ENCODE results near the gene YTHDF2. TPM values are rescaled to one million over a fixed set of nuclear protein-coding genes. Genes with fewer than 3 reads are reported as not detected.
"Not testable (repeated sequence)": the region's sequence is repeated elsewhere in the genome, so short reads cannot be mapped to it uniquely, and the experiment has no call there.

Gene YTHDF2
- total and polyA plus RNA-seq, 4 experiments from 2014 or later: 65.1 to 173 (median 100) TPM

DNA sequence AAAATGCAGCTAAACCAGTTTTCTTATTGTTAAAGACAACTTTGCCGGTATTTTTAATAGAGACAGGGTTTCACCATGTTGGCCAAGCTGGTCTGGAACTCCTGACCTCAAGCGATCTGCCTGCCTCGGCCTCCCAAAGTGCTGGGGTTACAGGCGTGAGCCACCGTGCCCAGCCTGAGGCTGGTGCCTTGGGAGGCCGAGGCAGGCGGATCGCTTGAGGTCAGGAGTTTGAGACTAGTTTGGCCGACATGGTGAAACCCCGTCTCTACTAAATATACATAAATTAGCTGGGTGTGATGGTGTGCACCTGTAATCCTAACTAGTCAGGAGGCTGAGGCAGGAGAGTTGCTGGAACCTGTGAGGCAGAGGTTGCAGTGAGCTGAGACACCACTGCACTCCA lies 35.2 kb downstream of the YTHDF2 start:
- H3K4me3 ChIP-seq (ENCODE audit: low read length in 2 of 2); H3K4me1 ChIP-seq (ENCODE audit: insufficient read depth, low read length); CTCF ChIA-PET (ENCODE audit: partially characterized antibody); H3K27me3 Mint-ChIP-seq; H3K4me3 Mint-ChIP-seq; intact Hi-C loops (cut with micrococcal nuclease); H3K9me3 Mint-ChIP-seq; H3K27ac ChIP-seq (ENCODE audit: low read depth, low read length); H3K9me3 ChIP-seq (ENCODE audit: control insufficient read depth in 1 of 2, low read length in 2 of 2); H3K27me3 ChIP-seq (ENCODE audit: insufficient read depth, low read length); DNase-seq: not testable (repeated sequence)
- Mint-ChIP-seq H3K27ac (peak overlapping the region in 1 of 7 donors; percentile 24), H3K4me1 (peaks cover 9 to 13% (median 11%) of the 10 kb centered on the region in 4 donors), H3K36me3 (peaks cover 6 to 29% of the 10 kb centered on the region in 2 donors)
- H3K36me3 ChIP-seq (ENCODE audit: insufficient read depth, low read length): peaks cover 10% of the 10 kb centered on the region
- POLR2A ChIA-PET (ENCODE audit: partially characterized antibody): interaction anchor here (1.2 kb wide), 1 partner anchor 190 kb away, joined by 3 read pairs; no protein-coding TSS in a partner anchor

DNA sequence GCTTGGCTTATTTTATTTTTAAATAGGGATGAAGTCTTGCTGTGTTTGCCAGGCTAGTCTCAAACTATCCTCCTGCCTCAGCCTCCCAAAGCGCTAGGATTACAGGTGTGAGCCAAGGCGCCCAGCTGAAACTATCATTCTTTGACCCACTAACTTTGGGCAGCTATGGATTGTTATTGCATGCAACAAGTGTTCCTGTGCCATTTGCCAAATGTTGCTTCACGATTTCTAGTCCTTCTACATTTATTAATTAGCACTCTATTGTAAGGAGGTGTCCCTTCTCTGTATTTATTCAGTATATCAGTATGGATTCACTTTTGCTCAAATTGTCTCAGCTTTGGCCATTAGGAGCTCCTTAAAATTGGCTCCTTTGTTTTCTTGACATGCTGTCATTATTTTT lies 36.4 kb downstream of the YTHDF2 start:
- no peaks in the 10 kb centered on the region for H3K9me3 Mint-ChIP-seq
- peaks cover 8% of the 10 kb centered on the region for H3K36me3 ChIP-seq (ENCODE audit: insufficient read depth, low read length)
- H3K36me3 Mint-ChIP-seq: peaks cover 6 to 26% of the 10 kb centered on the region in 2 donors
- peaks cover 7 to 13% (median 11%) of the 10 kb centered on the region in 4 donors for H3K4me1 Mint-ChIP-seq
- H3K27me3 Mint-ChIP-seq: no peaks in the 10 kb centered on the region
- H3K4me1 ChIP-seq (ENCODE audit: insufficient read depth, low read length): peaks cover 6% of the 10 kb centered on the region
- no peak overlapping the region for H3K4me3 ChIP-seq (ENCODE audit: low read length in 2 of 2)
- H3K9me3 ChIP-seq (ENCODE audit: control insufficient read depth in 1 of 2, low read length in 2 of 2): no peaks in the 10 kb centered on the region
- ChIA-PET POLR2A (ENCODE audit: partially characterized antibody) (interaction anchor here (1.1 kb wide), 1 partner anchor 125 kb away, joined by 5 read pairs; the partner anchor contains the start of gene RNU11), CTCF (ENCODE audit: partially characterized antibody) (no interaction called here)
- no peak overlapping the region for H3K27ac ChIP-seq (ENCODE audit: low read depth, low read length)
- peak overlapping the region in 1 of 7 donors; percentile 65 for H3K27ac Mint-ChIP-seq
- H3K27me3 ChIP-seq (ENCODE audit: insufficient read depth, low read length): no peaks in the 10 kb centered on the region
- DNase-seq: no peak
- intact Hi-C loops (cut with micrococcal nuclease): no loop called here
- H3K4me3 Mint-ChIP-seq: peak overlapping the region in 1 of 8 donors; percentile 43

DNA sequence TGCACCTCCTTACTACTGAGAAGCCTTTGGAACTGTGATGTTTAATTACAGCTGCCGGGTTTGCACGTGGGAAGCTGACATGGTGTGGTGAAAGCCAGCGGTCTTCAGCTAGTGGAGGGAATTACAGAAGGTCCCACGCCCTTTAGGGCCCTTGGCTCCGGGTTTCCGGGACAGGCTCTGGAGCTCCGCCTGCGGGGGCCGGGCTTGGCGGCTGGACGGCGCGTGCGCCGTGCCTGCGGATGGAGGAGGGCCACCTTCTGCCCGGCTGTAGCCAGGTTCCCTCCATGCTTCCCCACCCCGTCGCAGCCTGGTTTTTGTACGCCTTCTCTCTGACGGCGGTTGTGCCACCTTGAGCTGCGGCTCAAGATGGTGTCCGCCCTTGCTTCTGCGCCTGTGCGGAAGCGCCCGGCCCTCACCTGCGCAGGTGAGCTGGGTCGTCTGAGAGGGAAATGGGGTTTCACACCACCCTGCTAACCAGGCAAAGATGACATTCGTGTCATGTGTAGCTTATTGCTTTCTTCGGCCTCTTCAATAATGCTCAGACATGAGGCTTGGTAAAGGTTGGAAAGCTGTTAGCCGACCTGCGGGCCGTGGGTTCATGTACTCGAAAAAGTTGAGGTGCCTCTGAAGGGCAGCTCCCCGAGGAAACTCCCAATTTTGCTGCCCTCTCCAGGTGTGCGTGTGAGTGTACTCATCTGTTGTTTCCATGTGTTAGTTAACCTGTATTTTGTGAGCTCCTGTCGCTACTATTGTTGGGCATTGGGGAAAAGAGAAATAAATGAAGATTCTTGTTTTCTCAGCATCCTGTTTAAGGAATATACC lies 38.6 kb downstream of the YTHDF2 start:
- intact Hi-C loops (cut with micrococcal nuclease): no loop called here
- no peaks in the 10 kb centered on the region for H3K36me3 ChIP-seq (ENCODE audit: insufficient read depth, low read length)
- ChIA-PET POLR2A (ENCODE audit: partially characterized antibody) (interaction anchor here (0.5 to 2.6 kb wide), 19 partner anchors 8 to 530 kb away, joined by 3 to 22 read pairs (median 6); partner anchors contain the start of genes GMEB1, MED18, RCC1 and RNU11), CTCF (ENCODE audit: partially characterized antibody) (interaction anchor here (0.7 to 2.9 kb wide), 16 partner anchors 9 to 527 kb away, joined by 3 to 40 read pairs (median 4); partner anchors contain the start of genes RNU11, SRSF4, TAF12 and YTHDF2)
- Mint-ChIP-seq H3K27ac (peak overlapping the region; percentile 70 to 93 (median 87)), H3K9me3 (peaks cover 0 to 1% (median 0%) of the 10 kb centered on the region in 8 donors), H3K4me1 (peaks cover 5 to 13% (median 9%) of the 10 kb centered on the region in 4 donors), H3K4me3 (peak overlapping the region; percentile 81 to 91 (median 85)), H3K36me3 (peaks cover 0 to 7% of the 10 kb centered on the region in 2 donors), H3K27me3 (no peaks in the 10 kb centered on the region)
- H3K27me3 ChIP-seq (ENCODE audit: insufficient read depth, low read length): no peaks in the 10 kb centered on the region
- peak; percentile 66 to 81 (median 74) for DNase-seq
- H3K9me3 ChIP-seq (ENCODE audit: control insufficient read depth in 1 of 2, low read length in 2 of 2): no peaks in the 10 kb centered on the region
- peaks cover 6% of the 10 kb centered on the region for H3K4me1 ChIP-seq (ENCODE audit: insufficient read depth, low read length)
- peak overlapping the region; percentile 28 for H3K27ac ChIP-seq (ENCODE audit: low read depth, low read length)
- peak overlapping the region; percentile 8 to 64 for H3K4me3 ChIP-seq (ENCODE audit: low read length in 2 of 2)

DNA sequence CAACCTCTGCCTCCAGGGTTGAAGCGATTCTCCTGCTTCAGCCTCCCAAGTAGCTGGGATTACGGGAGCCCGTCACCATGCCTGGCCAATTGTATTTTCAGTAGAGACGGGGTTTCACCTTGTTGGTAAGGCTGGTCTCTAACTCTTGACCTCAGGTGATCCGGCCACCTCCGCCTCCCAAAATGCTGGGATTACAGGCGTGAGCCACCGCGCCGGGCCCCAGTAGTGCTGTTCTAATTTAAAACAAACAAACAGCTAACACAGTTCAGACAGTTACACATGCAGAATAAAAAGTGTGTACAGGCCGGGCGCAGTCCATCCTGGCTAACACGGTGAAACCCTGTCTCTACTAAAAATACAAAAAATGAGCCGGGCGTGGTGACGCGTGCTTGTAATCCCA lies 39.6 kb downstream of the YTHDF2 start:
- Histone ChIP-seq H3K4me3 (ENCODE audit: low read length in 2 of 2) (no peak overlapping the region), H3K4me1 (ENCODE audit: insufficient read depth, low read length) (peaks cover 6% of the 10 kb centered on the region), H3K27me3 (ENCODE audit: insufficient read depth, low read length) (no peaks in the 10 kb centered on the region), H3K36me3 (ENCODE audit: insufficient read depth, low read length) (no peaks in the 10 kb centered on the region), H3K27ac (ENCODE audit: low read depth, low read length) (no peak overlapping the region), H3K9me3 (ENCODE audit: control insufficient read depth in 1 of 2, low read length in 2 of 2) (no peaks in the 10 kb centered on the region)
- intact Hi-C loops (cut with micrococcal nuclease): no loop called here
- H3K9me3 Mint-ChIP-seq: peaks cover 0 to 1% (median 0%) of the 10 kb centered on the region in 8 donors
- H3K4me1 Mint-ChIP-seq: peaks cover 5 to 13% (median 9%) of the 10 kb centered on the region in 4 donors
- no peak for DNase-seq
- no peaks in the 10 kb centered on the region for H3K27me3 Mint-ChIP-seq
- peak overlapping the region in 2 of 7 donors; percentile 70 to 87 for H3K27ac Mint-ChIP-seq
- ChIA-PET CTCF (ENCODE audit: partially characterized antibody) (interaction anchor here (0.8 to 2.9 kb wide), 7 partner anchors 8 to 426 kb away, joined by 3 to 40 read pairs (median 8); partner anchors contain the start of gene YTHDF2), POLR2A (ENCODE audit: partially characterized antibody) (interaction anchor here (0.9 to 2.1 kb wide), 5 partner anchors 9 to 517 kb away, joined by 3 to 21 read pairs (median 3); partner anchors contain the start of genes RCC1, SESN2 and TAF12)
- peaks cover 0 to 6% of the 10 kb centered on the region in 2 donors for H3K36me3 Mint-ChIP-seq
- H3K4me3 Mint-ChIP-seq: peak overlapping the region in 2 of 8 donors; percentile 84 to 86

DNA sequence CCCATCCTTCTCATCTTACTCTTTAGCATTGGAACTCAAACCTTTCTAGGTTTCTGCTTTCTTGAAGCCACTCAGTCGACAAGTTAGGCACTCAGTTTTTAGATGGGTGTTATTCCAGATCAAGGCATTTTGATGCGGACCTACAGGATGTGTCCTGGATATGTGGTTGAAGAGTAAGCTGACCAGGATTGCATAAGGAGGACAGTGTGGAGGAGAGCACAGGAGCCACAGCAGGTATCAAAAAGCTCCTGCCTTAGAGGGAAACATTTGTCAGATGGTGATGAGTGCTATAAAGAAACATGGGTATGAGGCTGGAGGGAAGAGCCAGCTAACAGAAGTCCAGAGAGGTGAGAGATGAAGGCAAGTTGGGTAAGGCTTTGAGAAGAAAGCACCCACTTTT lies 41.3 kb downstream of the YTHDF2 start:
- Mint-ChIP-seq H3K4me1 (peaks cover 5 to 13% (median 9%) of the 10 kb centered on the region in 4 donors), H3K27me3 (no peaks in the 10 kb centered on the region), H3K9me3 (peaks cover 0 to 1% (median 0%) of the 10 kb centered on the region in 8 donors), H3K36me3 (peaks cover 0 to 3% of the 10 kb centered on the region in 2 donors), H3K27ac (peak overlapping the region in 2 of 7 donors; percentile 44 to 63), H3K4me3 (no peak overlapping the region)
- ChIA-PET POLR2A (ENCODE audit: partially characterized antibody) (no interaction called here), CTCF (ENCODE audit: partially characterized antibody) (interaction anchor here (1.1 kb wide), 1 partner anchor 98 kb away, joined by 3 read pairs; no protein-coding TSS in a partner anchor)
- no peaks in the 10 kb centered on the region for H3K27me3 ChIP-seq (ENCODE audit: insufficient read depth, low read length)
- intact Hi-C loops (cut with micrococcal nuclease): no loop called here
- no peaks in the 10 kb centered on the region for H3K36me3 ChIP-seq (ENCODE audit: insufficient read depth, low read length)
- DNase-seq: no peak
- H3K27ac ChIP-seq (ENCODE audit: low read depth, low read length): no peak overlapping the region
- H3K4me3 ChIP-seq (ENCODE audit: low read length in 2 of 2): no peak overlapping the region
- no peaks in the 10 kb centered on the region for H3K9me3 ChIP-seq (ENCODE audit: control insufficient read depth in 1 of 2, low read length in 2 of 2)
- H3K4me1 ChIP-seq (ENCODE audit: insufficient read depth, low read length): peaks cover 6% of the 10 kb centered on the region

DNA sequence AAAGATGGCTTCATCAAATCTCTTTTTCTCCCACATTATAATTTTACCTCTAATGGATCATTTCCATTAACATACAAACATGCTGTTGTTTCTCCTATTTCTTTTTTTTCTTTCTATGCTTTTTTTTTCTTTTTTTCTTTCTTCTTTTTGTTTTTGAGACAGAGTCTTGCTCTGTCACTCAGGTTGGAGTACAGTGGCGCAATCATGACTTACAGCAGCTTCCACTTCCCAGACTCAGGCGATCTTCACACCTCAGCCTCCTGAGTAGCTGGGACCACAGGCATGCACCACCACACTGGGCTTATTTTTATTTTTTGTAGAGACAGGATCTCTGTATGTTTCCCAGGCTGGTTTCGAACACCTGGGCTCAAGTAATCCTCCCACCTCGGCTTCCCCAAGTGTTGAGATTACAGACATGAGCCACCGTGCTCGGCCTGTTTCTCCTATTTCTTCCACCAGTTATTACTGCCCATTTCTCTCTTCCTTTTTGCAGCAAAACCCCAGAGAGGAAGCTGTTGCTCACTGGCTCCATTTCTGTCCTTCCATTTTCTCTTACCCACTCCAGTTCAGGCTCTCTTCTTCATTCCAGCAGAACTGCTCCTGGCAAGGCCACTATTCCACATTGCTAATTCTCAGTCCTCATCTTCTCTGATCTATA lies 43.1 kb downstream of the YTHDF2 start:
- H3K4me1 ChIP-seq (ENCODE audit: insufficient read depth, low read length): peaks cover 2% of the 10 kb centered on the region
- H3K4me1 Mint-ChIP-seq: peaks cover 3 to 11% (median 7%) of the 10 kb centered on the region in 4 donors
- no peak overlapping the region for H3K4me3 ChIP-seq (ENCODE audit: low read length in 2 of 2)
- POLR2A ChIA-PET (ENCODE audit: partially characterized antibody): no interaction called here
- no peaks in the 10 kb centered on the region for H3K27me3 Mint-ChIP-seq
- H3K36me3 ChIP-seq (ENCODE audit: insufficient read depth, low read length): no peaks in the 10 kb centered on the region
- peaks cover 0 to 1% (median 0%) of the 10 kb centered on the region in 8 donors for H3K9me3 Mint-ChIP-seq
- H3K27ac Mint-ChIP-seq: peak overlapping the region in 2 of 7 donors; percentile 24 to 77
- no peaks in the 10 kb centered on the region for H3K27me3 ChIP-seq (ENCODE audit: insufficient read depth, low read length)
- peaks cover 0 to 2% of the 10 kb centered on the region in 2 donors for H3K36me3 Mint-ChIP-seq
- intact Hi-C loops (cut with micrococcal nuclease): no loop called here
- H3K4me3 Mint-ChIP-seq: no peak overlapping the region
- no peak for DNase-seq
- H3K27ac ChIP-seq (ENCODE audit: low read depth, low read length): no peak overlapping the region
- H3K9me3 ChIP-seq (ENCODE audit: control insufficient read depth in 1 of 2, low read length in 2 of 2): no peaks in the 10 kb centered on the region
- CTCF ChIA-PET (ENCODE audit: partially characterized antibody): no interaction called here

DNA sequence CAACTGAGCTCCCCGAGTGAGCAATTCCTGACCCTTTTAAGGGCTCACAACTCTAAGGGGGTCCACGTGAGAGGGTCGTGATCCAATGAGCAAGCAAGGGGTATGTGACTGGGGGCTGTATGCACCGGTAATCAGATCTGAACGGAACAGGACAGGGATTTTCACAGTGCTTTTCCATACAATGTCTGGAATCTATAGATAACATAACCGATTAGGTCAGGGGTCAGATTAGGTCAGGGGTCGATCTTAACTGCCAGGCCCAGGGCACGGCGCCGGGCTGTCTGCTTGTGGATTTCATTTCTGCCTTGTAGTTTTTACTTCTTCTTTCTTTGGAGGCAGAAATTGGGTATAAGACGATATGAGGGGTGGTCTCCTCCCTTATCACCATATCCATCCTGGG lies 44.6 kb downstream of the YTHDF2 start:
- Histone ChIP-seq H3K4me3 (ENCODE audit: low read length in 2 of 2) (no peak overlapping the region), H3K4me1 (ENCODE audit: insufficient read depth, low read length) (no peaks in the 10 kb centered on the region), H3K36me3 (ENCODE audit: insufficient read depth, low read length) (no peaks in the 10 kb centered on the region), H3K9me3 (ENCODE audit: control insufficient read depth in 1 of 2, low read length in 2 of 2) (no peaks in the 10 kb centered on the region), H3K27me3 (ENCODE audit: insufficient read depth, low read length) (no peaks in the 10 kb centered on the region), H3K27ac (ENCODE audit: low read depth, low read length) (no peak overlapping the region)
- no peak overlapping the region for H3K27ac Mint-ChIP-seq
- peaks cover 0 to 1% (median 0%) of the 10 kb centered on the region in 8 donors for H3K9me3 Mint-ChIP-seq
- intact Hi-C loops (cut with micrococcal nuclease): no loop called here
- H3K36me3 Mint-ChIP-seq: no peaks in the 10 kb centered on the region
- CTCF ChIA-PET (ENCODE audit: partially characterized antibody): no interaction called here
- H3K4me3 Mint-ChIP-seq: no peak overlapping the region
- H3K4me1 Mint-ChIP-seq: peaks cover 4 to 9% (median 5%) of the 10 kb centered on the region in 4 donors
- H3K27me3 Mint-ChIP-seq: peaks cover 0 to 3% of the 10 kb centered on the region in 2 donors
- DNase-seq: no peak
- POLR2A ChIA-PET (ENCODE audit: partially characterized antibody): no interaction called here

Measured in CD4-positive, alpha-beta memory T cell (primary cell).